Stimulated activated CD4-positive, alpha-beta T cell treated with anti-CD3 and anti-CD28 coated beads, TNF-alpha, amount 100 ng/mL, for 4 hours (primary cell): ENCODE results near the gene EPOP.

Experiments used
- DNase-seq, 3 experiments: peaks; one replicate each; pipeline ENCODE4 v3.0.0-alpha.2; 2020; ENCODE audit warnings: low read depth in 3 of 3

Gene EPOP

GRCh38 chr17:38674749-38675615 lies at the start of gene EPOP:
Gene EPOP (minus strand): TSS chr17:38674957. CDS start chr17:38674495, 462 bp downstream.
- DNase-seq = peak; percentile 90 to 91 (median 90)

- no peak for DNase-seq
These were observed 47.0 kb upstream of the EPOP start for GRCh38 chr17:38721802-38722201.

- no peak for DNase-seq
These were observed 46.2 kb upstream of the EPOP start for GRCh38 chr17:38720941-38721340.

GRCh38 chr17:38719943-38720641 lies 45.3 kb upstream of the EPOP start:
- DNase-seq = no peak

- DNase-seq = no peak
These were observed 44.7 kb upstream of the EPOP start for GRCh38 chr17:38719289-38719942.

GRCh38 chr17:38717139-38717745 lies 42.5 kb upstream of the EPOP start:
- no peak for DNase-seq

GRCh38 chr17:38716368-38717005 lies 41.7 kb upstream of the EPOP start:
- no peak for DNase-seq

- DNase-seq = no peak
These were observed 40.6 kb upstream of the EPOP start for GRCh38 chr17:38715216-38715943.

GRCh38 chr17:38713456-38714075 lies 38.8 kb upstream of the EPOP start:
- no peak for DNase-seq

GRCh38 chr17:38712593-38712992 lies 37.8 kb upstream of the EPOP start:
- no peak for DNase-seq

- no peak for DNase-seq
These were observed 37.2 kb upstream of the EPOP start for GRCh38 chr17:38711792-38712571.

GRCh38 chr17:38710985-38711384 lies 36.2 kb upstream of the EPOP start:
- DNase-seq = no peak

GRCh38 chr17:38710604-38710962 lies 35.8 kb upstream of the EPOP start:
- DNase-seq = no peak

GRCh38 chr17:38709864-38710603 lies 35.3 kb upstream of the EPOP start:
- no peak for DNase-seq

GRCh38 chr17:38709104-38709820 lies 34.5 kb upstream of the EPOP start:
- DNase-seq = no peak

GRCh38 chr17:38707678-38708351 lies 33.1 kb upstream of the EPOP start:
- no peak for DNase-seq

- DNase-seq = peak in 2 of 3 experiments; percentile 41 to 53
These were observed 31.9 kb upstream of the EPOP start for GRCh38 chr17:38706505-38707216.
